ENCODE results near the gene RALA.

DNA sequence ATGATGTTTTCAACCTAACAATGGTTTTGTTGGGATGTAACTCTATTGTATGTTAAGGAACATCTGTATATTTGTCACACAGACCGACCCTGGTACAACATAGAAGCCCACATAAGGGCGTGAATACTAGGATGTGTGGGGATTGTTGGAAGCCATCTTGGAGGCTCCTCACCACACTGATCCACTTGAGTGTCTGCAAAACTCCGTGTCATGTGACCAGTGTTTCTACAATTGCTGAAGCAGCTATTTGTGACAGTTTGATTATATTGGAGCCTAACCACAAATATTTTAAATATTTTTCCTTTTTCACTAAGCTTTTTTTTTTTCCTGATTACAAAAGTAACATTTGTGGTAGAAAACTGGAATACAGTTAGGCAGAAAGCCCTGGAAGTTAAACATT lies 27.9 kb downstream of the RALA start:
- TF ChIP-seq POLR2A (IDR thresholded peaks at IDR 0.05; ENCODE audit: low read depth, low read length) (no peak), TAF1 (IDR thresholded peaks at IDR 0.05; ENCODE audit: low read depth, low read length) (no peak), POLR2AphosphoS5 (IDR thresholded peaks at IDR 0.05; ENCODE audit: low read depth, low read length) (no peak)
